ENCODE results near the gene LY6G6F.
"Not testable (repeated sequence)": the region's sequence is repeated elsewhere in the genome, so short reads cannot be mapped to it uniquely, and the experiment has no call there.

The LY6G6F gene

DNA sequence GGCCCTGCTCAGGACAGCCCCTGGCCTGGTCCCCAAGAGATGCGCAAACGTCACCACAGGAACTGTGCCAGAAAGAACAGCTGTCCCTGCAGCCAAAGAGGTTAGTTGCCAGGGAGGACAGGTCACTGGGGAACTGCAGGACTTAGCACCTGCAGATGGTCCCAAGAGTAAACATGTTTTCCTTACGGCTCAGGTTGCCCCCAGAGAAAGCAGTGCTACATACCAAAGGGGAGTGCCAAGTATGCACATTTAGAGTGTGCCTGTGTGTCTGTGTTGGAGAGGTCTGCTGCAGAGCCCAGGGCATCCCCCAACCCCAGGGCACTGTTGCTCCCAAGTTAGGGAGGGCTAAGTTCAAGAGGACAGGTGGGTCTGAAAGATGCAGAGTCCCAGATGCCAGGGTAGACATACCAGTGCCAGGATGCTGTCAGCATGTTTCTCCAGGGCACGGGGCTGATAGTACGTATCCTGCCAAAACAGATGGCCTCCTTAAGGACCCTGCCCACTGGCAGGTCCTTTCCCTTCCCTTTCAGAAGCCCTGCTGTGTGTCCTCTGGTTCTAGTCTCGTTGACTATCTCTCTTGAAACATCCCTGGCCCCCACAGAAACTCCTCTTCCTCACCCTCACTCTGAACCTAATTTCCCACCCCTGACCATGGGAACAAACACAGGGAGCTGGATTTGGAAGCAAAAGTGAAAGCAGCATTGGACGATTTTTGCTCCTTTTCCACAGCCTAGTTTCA lies 4.8 kb upstream of the LY6G6F start:
- DNase-seq (ENCODE audit: extremely low spot score): no peak
- no peak for TF ChIP-seq LEF1 (IDR thresholded peaks at IDR 0.05; ENCODE audit: borderline replicate concordance)
- TF ChIP-seq ZNF384 (IDR thresholded peaks at IDR 0.05): no peak
- no peak for TF ChIP-seq ARNT (IDR thresholded peaks at IDR 0.05)
- no peak for TF ChIP-seq BHLHE40 (IDR thresholded peaks at IDR 0.05; ENCODE audit: borderline replicate concordance)
- no peak for TF ChIP-seq ELF4 (IDR thresholded peaks at IDR 0.05)
- no peak for TF ChIP-seq FOXM1 (IDR thresholded peaks at IDR 0.05; ENCODE audit: borderline replicate concordance)
- TF ChIP-seq, protein P1, sequence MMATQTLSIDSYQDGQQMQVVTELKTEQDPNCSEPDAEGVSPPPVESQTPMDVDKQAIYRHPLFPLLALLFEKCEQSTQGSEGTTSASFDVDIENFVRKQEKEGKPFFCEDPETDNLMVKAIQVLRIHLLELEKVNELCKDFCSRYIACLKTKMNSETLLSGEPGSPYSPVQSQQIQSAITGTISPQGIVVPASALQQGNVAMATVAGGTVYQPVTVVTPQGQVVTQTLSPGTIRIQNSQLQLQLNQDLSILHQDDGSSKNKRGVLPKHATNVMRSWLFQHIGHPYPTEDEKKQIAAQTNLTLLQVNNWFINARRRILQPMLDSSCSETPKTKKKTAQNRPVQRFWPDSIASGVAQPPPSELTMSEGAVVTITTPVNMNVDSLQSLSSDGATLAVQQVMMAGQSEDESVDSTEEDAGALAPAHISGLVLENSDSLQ (IDR thresholded peaks at IDR 0.05): no peak
- TF ChIP-seq L3MBTL2 (conservative IDR thresholded peaks at IDR 0.05): no peak
- TF ChIP-seq SUZ12 (IDR thresholded peaks at IDR 0.05): no peak
- TF ChIP-seq NFRKB (IDR thresholded peaks at IDR 0.05): no peak
- ChIA-PET CTCF (no interaction called here), POLR2A (interaction anchor here (0.5 to 2.9 kb wide), 10 partner anchors 9 to 268 kb away, joined by 3 to 43 read pairs (median 6); partner anchors contain the start of genes C6orf47, CLIC1, DDAH2 and LSM2)

DNA sequence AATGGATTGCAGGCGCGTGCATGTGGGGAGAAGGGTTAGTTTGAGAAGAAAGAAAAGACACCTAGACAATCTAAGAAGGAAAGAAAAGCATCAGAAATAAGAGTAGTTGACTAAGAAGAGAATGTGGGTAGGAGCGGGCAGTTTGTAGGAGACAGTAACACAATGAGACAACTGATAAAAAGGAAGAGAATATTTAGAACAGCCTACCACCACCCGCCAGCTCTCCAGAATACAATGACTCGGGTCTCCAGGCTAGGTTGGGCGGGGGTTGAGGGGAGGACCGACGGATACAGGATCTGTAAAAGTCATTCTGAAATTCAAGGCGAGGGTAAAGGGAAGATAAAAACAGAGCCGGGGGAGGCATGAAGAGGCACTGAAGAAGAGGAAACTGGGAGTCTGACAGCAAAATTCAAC lies 4.3 kb upstream of the LY6G6F start:
- CTCF ChIA-PET: interaction anchor here (1.4 kb wide), 1 partner anchor 67 kb away, joined by 5 read pairs; no protein-coding TSS in a partner anchor
- no peak for TF ChIP-seq BHLHE40 (IDR thresholded peaks at IDR 0.05; ENCODE audit: borderline replicate concordance)
- no peak for DNase-seq (ENCODE audit: extremely low spot score)
- POLR2A ChIA-PET: interaction anchor here (0.7 to 2.9 kb wide), 13 partner anchors 10 to 268 kb away, joined by 3 to 43 read pairs (median 6); partner anchors contain the start of genes C6orf47, CLIC1, DDAH2 and HSPA1B

DNA sequence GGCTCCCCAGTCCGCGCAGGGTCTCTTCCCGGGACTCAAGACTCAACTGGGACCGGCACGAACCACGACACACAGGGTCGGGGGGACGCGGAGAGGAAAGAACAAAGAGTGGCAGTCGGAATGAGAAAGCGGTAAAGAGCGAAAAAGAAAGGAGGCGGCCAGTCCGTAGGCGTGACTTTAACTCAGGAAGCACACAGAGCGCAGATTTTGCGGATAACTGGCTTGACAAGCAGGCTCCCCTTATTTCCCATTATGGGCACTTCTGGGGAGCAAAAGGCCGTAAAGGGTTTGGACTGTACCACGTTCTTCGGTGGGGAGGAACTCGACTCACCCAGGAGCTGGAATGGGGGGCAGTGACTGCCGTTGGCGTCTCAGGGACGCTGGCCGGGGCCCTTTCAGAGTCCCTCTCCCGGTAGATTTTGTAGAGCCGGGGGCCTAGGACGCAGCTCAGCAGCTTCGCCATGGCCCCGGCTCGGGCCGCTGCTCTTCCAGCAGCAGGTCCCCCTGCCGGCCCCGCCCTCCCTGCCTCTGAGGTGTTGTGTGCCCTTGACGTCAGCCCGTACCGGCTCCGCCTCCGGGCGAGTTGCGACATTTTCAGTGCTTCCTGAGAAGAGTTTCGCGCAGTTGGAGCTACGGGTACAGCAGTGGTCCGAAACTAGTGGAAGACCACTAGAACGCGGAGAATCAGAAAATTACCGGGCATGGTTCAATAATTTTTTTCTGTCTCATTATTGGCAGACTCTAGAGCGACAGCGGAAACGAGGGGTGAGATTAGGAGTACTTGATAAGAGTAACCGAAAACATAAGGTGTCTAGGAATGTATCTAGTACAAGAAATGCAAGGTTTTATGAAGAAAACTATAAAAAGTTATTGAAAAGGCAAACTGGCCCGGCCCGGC lies 3.6 kb upstream of the LY6G6F start, which contains the start of gene ABHD16A:
ABHD16A (minus strand) TSS at position 506 of the 898 bp plus-strand sequence; CDS start at position 463, 43 bp downstream.
- no peak for TF ChIP-seq NFRKB (IDR thresholded peaks at IDR 0.05)
- peak; percentile 32; the same call in 1 of the 2 replicates for TF ChIP-seq ELF4 (IDR thresholded peaks at IDR 0.05)
- no peak for TF ChIP-seq TARDBP (IDR thresholded peaks at IDR 0.05)
- TF ChIP-seq SUZ12 (IDR thresholded peaks at IDR 0.05): no peak
- TF ChIP-seq FOXK2 (IDR thresholded peaks at IDR 0.05): no peak
- peak; percentile 43 for TF ChIP-seq L3MBTL2 (conservative IDR thresholded peaks at IDR 0.05)
- no peak for TF ChIP-seq SP1 (IDR thresholded peaks at IDR 0.05)
- peak; percentile 54; the same call in 1 of the 2 replicates for TF ChIP-seq BHLHE40 (IDR thresholded peaks at IDR 0.05; ENCODE audit: borderline replicate concordance)
- TF ChIP-seq LEF1 (IDR thresholded peaks at IDR 0.05; ENCODE audit: borderline replicate concordance): no peak
- TF ChIP-seq, protein P1 (IDR thresholded peaks at IDR 0.05): peak; percentile 34; the same call in 1 of the 2 replicates
- DNase-seq (ENCODE audit: extremely low spot score): peak; percentile 99
- CTCF ChIA-PET: interaction anchor here (0.6 to 1.4 kb wide), 5 partner anchors 36 to 127 kb away, joined by 3 to 5 read pairs (median 3); partner anchors contain the start of genes MSH5 and VARS1
- POLR2A ChIA-PET: interaction anchor here (0.6 to 2.9 kb wide), 27 partner anchors 10 to 267 kb away, joined by 3 to 43 read pairs (median 4); partner anchors contain the start of genes BAG6, C6orf47, CLIC1 and CSNK2B

DNA sequence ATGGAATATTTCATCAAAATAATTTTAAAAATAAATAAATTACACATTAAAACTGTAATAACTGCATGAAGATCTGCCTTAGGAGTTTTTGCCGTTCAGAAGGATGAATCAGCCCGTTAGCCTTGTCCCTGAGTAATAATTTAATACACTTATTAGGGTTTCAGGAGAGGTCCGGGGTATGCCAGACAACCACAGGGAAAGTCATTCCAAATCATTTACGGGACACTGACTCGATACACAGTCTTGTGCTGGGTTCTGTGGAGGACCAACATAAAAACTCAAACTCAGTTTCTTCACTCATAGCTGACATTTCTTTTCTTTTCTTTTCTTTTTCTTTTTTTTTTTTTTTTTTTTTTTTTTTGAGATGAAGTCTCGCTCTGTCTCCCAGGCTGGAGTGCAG lies 735 bp upstream of the LY6G6F start:
- DNase-seq (ENCODE audit: extremely low spot score): no peak
- TF ChIP-seq SP1 (IDR thresholded peaks at IDR 0.05) (no peak), BHLHE40 (IDR thresholded peaks at IDR 0.05; ENCODE audit: borderline replicate concordance) (no peak), ZNF384 (IDR thresholded peaks at IDR 0.05) (no peak), ARNT (IDR thresholded peaks at IDR 0.05) (no peak), NFRKB (IDR thresholded peaks at IDR 0.05) (no peak), L3MBTL2 (conservative IDR thresholded peaks at IDR 0.05) (no peak), LEF1 (IDR thresholded peaks at IDR 0.05; ENCODE audit: borderline replicate concordance) (no peak), FOXK2 (IDR thresholded peaks at IDR 0.05) (no peak), ELF4 (IDR thresholded peaks at IDR 0.05) (no peak), FOXM1 (IDR thresholded peaks at IDR 0.05; ENCODE audit: borderline replicate concordance) (no peak)
- ChIA-PET POLR2A (interaction anchor here (0.9 kb wide), 2 partner anchors 9 to 29 kb away, joined by 3 read pairs; partner anchors contain the start of gene LY6G6D), CTCF (no interaction called here)

DNA sequence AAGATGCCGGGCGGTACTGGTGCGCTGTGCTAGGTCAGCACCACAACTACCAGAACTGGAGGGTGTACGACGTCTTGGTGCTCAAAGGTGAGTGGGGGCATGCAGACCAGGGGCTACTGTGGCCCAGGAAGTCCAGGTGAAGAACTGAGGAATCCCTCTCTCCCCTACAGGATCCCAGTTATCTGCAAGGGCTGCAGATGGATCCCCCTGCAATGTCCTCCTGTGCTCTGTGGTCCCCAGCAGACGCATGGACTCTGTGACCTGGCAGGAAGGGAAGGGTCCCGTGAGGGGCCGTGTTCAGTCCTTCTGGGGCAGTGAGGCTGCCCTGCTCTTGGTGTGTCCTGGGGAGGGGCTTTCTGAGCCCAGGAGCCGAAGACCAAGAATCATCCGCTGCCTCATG lies 1.0 kb downstream of the LY6G6F start:
- ChIA-PET CTCF (no interaction called here), POLR2A (no interaction called here)
- TF ChIP-seq SP1 (IDR thresholded peaks at IDR 0.05) (no peak), ARNT (IDR thresholded peaks at IDR 0.05) (no peak), ZNF384 (IDR thresholded peaks at IDR 0.05) (no peak)
- DNase-seq (ENCODE audit: extremely low spot score): no peak

DNA sequence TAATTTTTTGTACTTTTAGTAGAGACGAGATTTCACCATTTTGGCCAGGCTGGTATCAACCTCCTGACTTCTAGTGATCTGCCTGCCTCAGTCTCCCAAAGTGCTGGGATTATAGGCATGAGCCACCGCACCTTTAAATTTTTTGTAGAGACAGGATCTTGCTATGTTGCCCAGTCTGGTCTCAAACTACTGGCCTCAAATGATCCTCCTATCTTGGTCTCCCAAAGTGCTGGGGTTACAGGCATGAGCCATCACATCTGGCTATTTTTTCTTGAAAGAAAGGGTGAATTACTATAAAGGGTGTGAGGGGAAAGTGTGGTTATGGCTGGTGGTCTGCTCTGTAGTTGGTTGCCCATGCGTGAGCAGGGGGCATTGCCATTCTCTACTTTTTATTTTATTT lies 1.6 kb downstream of the LY6G6F start:
- no peak for DNase-seq (ENCODE audit: extremely low spot score)
- TF ChIP-seq TARDBP (IDR thresholded peaks at IDR 0.05) (no peak), FOXK2 (IDR thresholded peaks at IDR 0.05) (no peak), NFRKB (IDR thresholded peaks at IDR 0.05) (no peak), FOXM1 (IDR thresholded peaks at IDR 0.05; ENCODE audit: borderline replicate concordance) (no peak), BHLHE40 (IDR thresholded peaks at IDR 0.05; ENCODE audit: borderline replicate concordance) (no peak), SUZ12 (IDR thresholded peaks at IDR 0.05) (no peak), FOXA1 (IDR thresholded peaks at IDR 0.05) (no peak), CTBP1 (IDR thresholded peaks at IDR 0.05; ENCODE audit: borderline replicate concordance) (no peak), SP1 (IDR thresholded peaks at IDR 0.05) (no peak), L3MBTL2 (conservative IDR thresholded peaks at IDR 0.05) (no peak), HDGF (IDR thresholded peaks at IDR 0.05; ENCODE audit: borderline replicate concordance) (no peak)
- ChIA-PET CTCF (no interaction called here), POLR2A (no interaction called here)

DNA sequence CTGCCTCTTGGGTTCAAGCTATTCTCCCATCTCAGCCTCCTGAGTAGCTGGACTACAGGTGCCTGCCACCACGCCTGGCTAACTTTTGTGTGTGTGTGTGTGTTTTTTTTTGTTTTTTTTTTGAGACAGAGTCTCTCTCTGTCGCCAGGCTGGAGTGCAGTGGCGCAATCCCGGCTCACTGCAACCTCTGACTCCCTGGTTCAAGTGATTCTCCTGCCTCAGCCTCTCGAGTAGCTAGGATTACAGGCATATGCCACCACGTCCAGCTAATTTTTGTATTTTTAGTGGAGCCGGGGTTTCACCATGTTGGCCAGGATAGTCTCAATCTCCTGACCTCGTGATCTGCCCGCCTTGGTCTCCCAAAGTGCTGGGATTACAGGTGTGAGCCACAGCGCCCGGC lies 2.5 kb downstream of the LY6G6F start:
- CTCF ChIA-PET: interaction anchor here (0.7 kb wide), 1 partner anchor 133 kb away, joined by 3 read pairs; no protein-coding TSS in a partner anchor
- DNase-seq (ENCODE audit: extremely low spot score); POLR2A ChIA-PET: not testable (repeated sequence)

All from HEK293T (cell line).